Measurements from ENCODE around the gene BICC1. TPM values are rescaled to one million over a fixed set of nuclear protein-coding genes. Genes with fewer than 3 reads are reported as not detected.

The BICC1 gene
- total and polyA plus RNA-seq, 8 donors = 0.29 to 25.0 (median 4.5) TPM

GRCh38 chr10:58488921-58489320, 23.8 kb upstream of the BICC1 start:
- WGBS, 5 donors = 75 to 88% (median 83%) methylated on average over 2 of the region's 2 CpGs
- Histone ChIP-seq H3K4me1 (no peaks in the 10 kb centered on the region), H3K36me3 (no peaks in the 10 kb centered on the region), H3K9me3 (no peaks in the 10 kb centered on the region), H3K27ac (no peak overlapping the region), H3K4me3 (no peak overlapping the region), H3K27me3 (no peaks in the 10 kb centered on the region)
- no peak for TF ChIP-seq EP300 (IDR thresholded peaks at IDR 0.05)
- TF ChIP-seq, protein P1, sequence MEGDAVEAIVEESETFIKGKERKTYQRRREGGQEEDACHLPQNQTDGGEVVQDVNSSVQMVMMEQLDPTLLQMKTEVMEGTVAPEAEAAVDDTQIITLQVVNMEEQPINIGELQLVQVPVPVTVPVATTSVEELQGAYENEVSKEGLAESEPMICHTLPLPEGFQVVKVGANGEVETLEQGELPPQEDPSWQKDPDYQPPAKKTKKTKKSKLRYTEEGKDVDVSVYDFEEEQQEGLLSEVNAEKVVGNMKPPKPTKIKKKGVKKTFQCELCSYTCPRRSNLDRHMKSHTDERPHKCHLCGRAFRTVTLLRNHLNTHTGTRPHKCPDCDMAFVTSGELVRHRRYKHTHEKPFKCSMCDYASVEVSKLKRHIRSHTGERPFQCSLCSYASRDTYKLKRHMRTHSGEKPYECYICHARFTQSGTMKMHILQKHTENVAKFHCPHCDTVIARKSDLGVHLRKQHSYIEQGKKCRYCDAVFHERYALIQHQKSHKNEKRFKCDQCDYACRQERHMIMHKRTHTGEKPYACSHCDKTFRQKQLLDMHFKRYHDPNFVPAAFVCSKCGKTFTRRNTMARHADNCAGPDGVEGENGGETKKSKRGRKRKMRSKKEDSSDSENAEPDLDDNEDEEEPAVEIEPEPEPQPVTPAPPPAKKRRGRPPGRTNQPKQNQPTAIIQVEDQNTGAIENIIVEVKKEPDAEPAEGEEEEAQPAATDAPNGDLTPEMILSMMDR (IDR thresholded peaks at IDR 0.05) = no peak
- no peak for TF ChIP-seq POLR2A (IDR thresholded peaks at IDR 0.05)
- TF ChIP-seq POLR2AphosphoS5 (IDR thresholded peaks at IDR 0.05) = no peak
- DNase-seq = no peak
- intact Hi-C loops (cut with DNase I; ENCODE audit: low total_unique reads) = no loop called here

DNA sequence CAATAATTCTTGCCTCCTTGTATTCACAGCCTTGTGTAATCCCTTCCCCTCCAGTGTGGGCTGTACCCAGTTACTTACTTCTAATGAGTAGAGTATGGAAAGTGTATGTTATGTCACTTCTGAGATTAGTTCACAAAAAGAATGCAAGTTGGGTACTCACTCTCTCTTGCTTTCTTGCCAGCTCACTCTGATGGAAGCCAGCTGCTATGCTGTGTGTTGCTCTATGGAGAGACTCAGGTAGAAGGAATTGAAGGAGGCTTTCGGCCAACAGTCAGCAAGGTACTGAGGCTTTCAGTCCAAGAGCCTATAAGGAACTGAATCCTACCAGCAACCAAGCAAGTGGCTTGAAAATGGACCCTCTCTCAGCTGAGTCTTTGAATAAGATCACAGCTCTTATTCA, 9.7 kb upstream of the BICC1 start:
- 89 to 100% (median 94%) methylated on average over 1 of the region's 1 CpG for WGBS, 5 donors
- TF ChIP-seq POLR2A (IDR thresholded peaks at IDR 0.05) = no peak
- no peak for TF ChIP-seq POLR2AphosphoS5 (IDR thresholded peaks at IDR 0.05)
- TF ChIP-seq, protein P1 (IDR thresholded peaks at IDR 0.05) = no peak
- no peak for TF ChIP-seq EP300 (IDR thresholded peaks at IDR 0.05)

DNA sequence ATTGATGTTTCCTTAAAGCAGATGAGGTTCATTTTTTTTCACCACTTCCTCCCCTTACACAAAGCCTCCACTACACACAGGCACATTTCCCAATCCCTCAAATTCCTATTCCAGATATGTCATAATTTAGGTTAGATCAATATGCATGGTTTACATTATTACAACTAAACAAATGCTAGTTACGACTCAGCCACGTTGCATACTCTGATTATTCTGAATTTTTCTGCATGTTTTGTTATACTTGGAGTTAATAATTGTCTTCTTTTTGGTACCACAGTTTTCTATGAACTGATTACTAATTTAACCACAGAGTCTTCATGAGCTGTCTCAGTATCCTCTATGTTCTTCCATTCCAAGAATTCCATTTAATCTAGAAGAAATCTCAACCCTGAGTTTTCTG, 4.4 kb upstream of the BICC1 start:
- WGBS, 5 donors = 31 to 43% (median 35%) methylated on average over 2 of the region's 2 CpGs

More for the DNA sequence above, 9.7 kb upstream of the BICC1 start:
- H3K27ac ChIP-seq = no peak overlapping the region
- H3K27me3 ChIP-seq = no peaks in the 10 kb centered on the region
- no peaks in the 10 kb centered on the region for H3K4me1 ChIP-seq
- H3K36me3 ChIP-seq = no peaks in the 10 kb centered on the region
- no peak for DNase-seq
- H3K9me3 ChIP-seq = no peaks in the 10 kb centered on the region
- no peak overlapping the region for H3K4me3 ChIP-seq
- intact Hi-C loops (cut with DNase I; ENCODE audit: low total_unique reads) = no loop called here

DNA sequence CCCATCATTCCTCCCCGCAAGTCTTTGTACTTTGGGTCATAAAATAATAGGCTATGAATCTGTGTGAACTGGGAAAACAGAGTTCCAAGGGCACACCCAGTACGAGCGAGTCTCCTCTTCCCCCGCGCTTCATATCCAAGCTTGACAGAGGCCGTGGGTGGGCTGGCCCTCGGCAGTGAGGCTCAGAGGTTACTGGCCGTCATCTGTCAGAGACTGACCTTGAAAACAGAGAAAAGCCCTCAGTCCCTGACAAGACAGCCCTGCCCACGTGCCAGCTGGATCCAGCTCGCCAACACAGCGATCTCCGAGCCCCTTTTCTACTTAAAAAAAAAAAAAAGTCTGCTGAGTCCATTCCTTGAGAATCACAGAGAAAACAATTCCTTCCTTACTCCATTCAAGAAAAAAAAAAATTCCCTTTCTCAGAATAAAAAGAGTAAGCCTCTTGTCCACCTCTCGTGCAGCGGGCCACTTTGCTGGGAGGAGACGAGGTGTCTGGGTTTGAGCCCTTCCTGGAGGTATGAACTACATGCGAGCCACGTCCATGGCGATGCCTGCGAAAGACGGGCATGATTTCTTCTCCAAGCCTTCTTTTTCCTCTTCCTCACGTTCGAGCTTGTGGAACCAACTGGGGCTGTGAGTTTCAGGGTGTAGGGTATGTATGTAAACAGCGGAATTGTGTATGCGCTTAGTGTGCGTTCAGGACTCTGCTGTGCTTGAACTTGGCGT, 744 bp upstream of the BICC1 start:
- TF ChIP-seq POLR2A (IDR thresholded peaks at IDR 0.05) = no peak
- no peak for TF ChIP-seq EP300 (IDR thresholded peaks at IDR 0.05)
- no peak for TF ChIP-seq POLR2AphosphoS5 (IDR thresholded peaks at IDR 0.05)
- TF ChIP-seq, protein P1 (IDR thresholded peaks at IDR 0.05) = no peak
- Histone ChIP-seq H3K4me3 (peak overlapping the region; percentile 64 to 88 (median 66)), H3K27me3 (peaks cover 0 to 41% (median 21%) of the 10 kb centered on the region in 3 donors), H3K9me3 (no peaks in the 10 kb centered on the region), H3K4me1 (peaks cover 0 to 30% (median 19%) of the 10 kb centered on the region in 4 donors), H3K36me3 (no peaks in the 10 kb centered on the region), H3K27ac (peak overlapping the region in 3 of 5 donors; percentile 21 to 85 (median 84))
- intact Hi-C loops (cut with DNase I; ENCODE audit: low total_unique reads) = no loop called here
- 12 to 22% (median 15%) methylated on average over 25 to 26 of the region's 26 CpGs for WGBS, 5 donors
- DNase-seq = peak in 1 of 2 donors; percentile 48

More for the DNA sequence above, 4.4 kb upstream of the BICC1 start:
- TF ChIP-seq POLR2A (IDR thresholded peaks at IDR 0.05) = no peak
- TF ChIP-seq, protein P1 (IDR thresholded peaks at IDR 0.05) = no peak
- no peak for TF ChIP-seq EP300 (IDR thresholded peaks at IDR 0.05)
- TF ChIP-seq POLR2AphosphoS5 (IDR thresholded peaks at IDR 0.05) = no peak
- Histone ChIP-seq H3K27ac (no peak overlapping the region), H3K36me3 (no peaks in the 10 kb centered on the region), H3K9me3 (no peaks in the 10 kb centered on the region), H3K4me3 (no peak overlapping the region), H3K4me1 (peaks cover 0 to 15% (median 12%) of the 10 kb centered on the region in 4 donors), H3K27me3 (peaks cover 0 to 28% (median 13%) of the 10 kb centered on the region in 3 donors)
- no peak for DNase-seq
- intact Hi-C loops (cut with DNase I; ENCODE audit: low total_unique reads) = no loop called here
